Measurements from ENCODE around the gene SETD1A.
A peak's percentile ranks its signal among the peaks of the same experiment; 100 is the strongest.
"Not testable (repeated sequence)": the region's sequence is repeated elsewhere in the genome, so short reads cannot be mapped to it uniquely, and the experiment has no call there.

Gene SETD1A

GRCh38 chr16:30929167-30929566 lies 28.4 kb upstream of the SETD1A start:
- DNase-seq (ENCODE audit: low read depth, low spot score) = no peak

DNA sequence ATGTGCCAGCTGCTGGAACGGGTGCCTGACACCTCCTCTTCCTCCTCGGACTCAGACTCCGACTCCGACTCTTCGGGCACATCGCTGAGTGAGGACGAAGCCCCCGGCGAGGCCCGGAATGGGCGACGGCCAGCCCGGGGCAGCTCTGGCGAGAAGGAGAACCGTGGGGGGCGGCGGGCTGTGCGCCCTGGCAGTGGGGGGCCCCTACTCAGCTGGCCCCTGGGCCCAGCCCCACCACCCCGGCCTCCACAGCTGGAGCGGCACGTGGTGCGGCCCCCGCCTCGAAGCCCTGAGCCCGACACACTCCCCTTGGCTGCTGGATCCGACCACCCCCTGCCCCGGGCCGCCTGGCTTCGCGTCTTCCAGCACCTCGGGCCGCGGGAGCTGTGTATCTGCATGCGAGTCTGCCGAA lies 27.4 kb upstream of the SETD1A start:
- DNase-seq (ENCODE audit: low read depth, low spot score) = no peak

DNA sequence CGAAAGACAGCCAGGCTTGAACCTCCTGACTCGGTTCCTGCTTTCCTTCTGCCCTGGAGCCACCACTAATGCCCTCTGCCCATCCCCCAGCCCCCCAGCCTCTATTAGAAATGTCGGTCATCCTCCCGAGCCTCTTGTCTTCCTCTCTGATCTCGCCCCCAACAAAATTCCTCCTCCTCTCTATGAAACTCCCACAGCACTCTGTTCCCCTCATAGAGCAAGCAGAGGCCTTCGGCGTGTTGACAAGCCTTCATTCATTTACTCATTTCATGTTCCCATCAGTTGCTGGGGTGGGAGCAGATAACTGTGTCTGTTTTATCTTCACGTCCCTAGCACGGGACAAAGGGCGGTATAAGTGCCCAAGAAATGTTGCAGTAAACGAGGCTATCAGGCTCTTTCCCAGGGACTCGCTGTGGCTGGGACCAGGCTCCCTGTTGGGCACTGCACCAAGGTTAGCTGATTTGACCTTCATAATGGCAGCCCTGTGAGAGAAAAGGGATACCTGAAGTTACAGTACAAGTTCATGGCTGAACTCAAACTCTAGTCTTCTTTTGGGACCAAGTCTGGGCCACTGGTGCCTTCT lies 26.4 kb upstream of the SETD1A start:
- no peak for DNase-seq (ENCODE audit: low read depth, low spot score)

DNA sequence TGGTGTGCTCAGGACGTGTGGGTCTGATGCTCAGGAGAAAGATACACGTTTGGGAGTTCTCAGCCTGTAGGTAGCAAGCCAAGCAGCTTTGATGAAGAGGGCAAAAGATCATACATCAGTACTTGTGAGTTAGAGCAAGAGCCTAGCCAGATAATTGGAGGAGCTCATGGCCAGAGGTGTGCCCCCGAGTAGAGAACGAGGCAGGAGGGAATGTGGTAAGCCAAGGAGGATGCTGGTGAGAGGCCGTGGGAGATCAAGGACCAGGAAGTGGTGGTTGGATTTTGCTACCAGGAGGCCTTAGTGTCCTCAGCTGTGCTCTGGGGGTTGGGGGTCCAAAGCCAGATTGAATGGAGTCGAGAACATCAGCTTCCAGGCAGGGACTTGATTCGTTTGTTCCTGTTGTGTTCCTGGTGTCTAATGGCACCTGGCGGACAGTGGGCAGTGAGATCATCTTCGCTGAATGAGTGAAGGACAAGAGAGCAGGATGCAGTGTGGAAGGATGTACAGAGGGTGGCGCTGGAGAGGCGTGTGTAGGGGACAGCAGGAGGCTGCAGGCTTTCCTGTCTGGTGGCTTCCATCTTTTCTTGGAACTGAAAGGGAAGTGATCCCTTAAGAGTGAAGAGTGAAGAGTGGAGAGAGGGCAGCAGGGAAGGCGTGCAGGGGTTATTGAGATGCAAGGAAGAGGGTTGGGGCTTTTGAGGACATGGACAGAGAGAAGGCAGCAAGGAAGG lies 22.6 kb upstream of the SETD1A start:
- no peak for DNase-seq (ENCODE audit: low read depth, low spot score)

- DNase-seq (ENCODE audit: low read depth, low spot score) = no peak
Observed at GRCh38 chr16:30937692-30938091, 19.9 kb upstream of the SETD1A start.

GRCh38 chr16:30939571-30939970 lies 18.0 kb upstream of the SETD1A start:
- not testable (repeated sequence) for DNase-seq (ENCODE audit: low read depth, low spot score)

- DNase-seq (ENCODE audit: low read depth, low spot score) = no peak
Observed at GRCh38 chr16:30941600-30942425, 15.7 kb upstream of the SETD1A start.

DNA sequence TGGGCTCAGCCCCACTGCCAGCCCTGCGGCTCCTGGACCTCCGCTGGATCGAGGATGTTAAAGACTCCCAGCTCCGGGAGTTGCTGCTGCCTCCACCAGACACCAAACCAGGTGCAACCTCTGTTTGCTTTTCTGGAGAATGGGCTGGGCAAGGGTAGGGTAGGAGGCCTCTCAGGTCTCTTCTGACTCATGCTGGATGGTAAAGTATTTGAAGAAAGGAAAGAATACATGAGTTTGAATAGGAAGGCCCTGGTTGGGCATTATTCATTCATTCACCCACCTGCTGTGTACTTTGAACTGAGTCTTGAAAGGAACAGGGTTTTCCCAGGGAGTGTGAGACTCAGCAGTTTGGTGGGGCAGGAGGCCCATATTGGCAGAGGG lies 15.1 kb upstream of the SETD1A start:
- no peak for DNase-seq (ENCODE audit: low read depth, low spot score)

- DNase-seq (ENCODE audit: low read depth, low spot score) = no peak
Observed at GRCh38 chr16:30944352-30944751, 13.2 kb upstream of the SETD1A start.

- no peak for DNase-seq (ENCODE audit: low read depth, low spot score)
Observed at GRCh38 chr16:30946671-30947540, 10.6 kb upstream of the SETD1A start.

DNA sequence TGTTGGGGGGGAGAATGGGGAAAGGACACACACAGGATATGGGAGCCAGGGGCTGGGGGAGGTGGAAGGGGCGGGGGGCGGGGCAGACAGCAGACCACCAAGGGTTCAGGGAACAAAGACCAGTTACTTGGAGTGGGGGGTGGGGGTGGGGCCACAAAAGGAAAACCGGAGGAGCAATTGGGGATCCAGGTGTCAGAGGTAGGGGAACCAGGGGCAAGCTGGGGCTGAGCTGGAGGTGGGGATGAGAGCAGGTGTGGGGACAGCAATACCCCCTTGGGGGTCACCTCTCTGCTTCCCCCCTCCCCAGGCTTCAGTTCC lies 10.1 kb upstream of the SETD1A start:
- no peak for DNase-seq (ENCODE audit: low read depth, low spot score)

- DNase-seq (ENCODE audit: low read depth, low spot score) = peak; percentile 93
Observed at GRCh38 chr16:30947859-30948666, 9.5 kb upstream of the SETD1A start.

DNA sequence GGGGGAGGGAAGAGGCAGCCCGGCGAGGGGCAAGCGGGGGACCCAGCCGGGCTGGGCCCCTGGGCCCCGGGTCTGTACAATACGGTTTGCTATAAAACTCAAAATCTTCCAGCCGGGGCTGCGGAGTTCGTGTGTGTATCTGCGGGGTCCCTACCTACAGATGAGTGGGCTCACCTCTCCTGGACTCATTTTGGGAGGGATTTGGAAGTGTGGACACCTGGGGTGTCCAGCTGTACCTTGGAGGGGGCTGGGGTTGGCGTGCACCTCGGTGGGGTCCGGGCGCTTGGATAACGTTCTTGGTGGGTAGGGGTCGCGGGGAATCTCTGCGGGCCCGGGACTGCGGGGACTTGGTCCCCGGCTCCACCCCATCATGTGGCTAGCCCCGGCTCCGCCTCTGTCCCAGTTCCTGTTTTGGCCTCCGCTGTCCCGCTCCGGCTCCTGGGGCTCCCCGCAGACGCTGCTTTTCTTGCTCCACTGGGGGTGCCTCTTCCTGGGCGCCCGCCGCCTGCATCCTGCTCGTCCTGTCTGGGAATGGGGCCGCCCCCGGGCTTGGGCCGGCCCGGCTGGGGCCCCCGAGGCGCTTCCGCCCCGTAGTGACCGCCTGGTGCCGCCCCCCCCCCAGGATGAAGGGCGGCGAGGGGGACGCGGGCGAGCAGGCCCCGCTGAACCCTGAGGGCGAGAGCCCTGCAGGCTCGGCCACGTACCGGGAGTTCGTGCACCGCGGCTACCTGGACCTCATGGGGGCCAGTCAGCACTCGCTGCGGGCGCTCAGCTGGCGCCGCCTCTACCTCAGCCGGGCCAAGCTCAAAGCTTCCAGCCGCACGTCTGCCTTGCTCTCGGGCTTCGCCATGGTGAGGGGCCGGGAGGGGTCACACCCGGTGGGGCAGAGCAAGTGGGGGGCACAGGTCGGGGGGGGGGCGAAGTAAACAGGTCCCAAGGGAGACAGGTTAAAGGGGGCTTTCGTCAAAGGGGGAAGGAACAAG lies 8.6 kb upstream of the SETD1A start, which contains the start of gene ORAI3:
Gene ORAI3, plus strand, starts transcription at position 402 of the 983 bp plus-strand sequence. Its CDS starts 222 bp downstream, at position 624.
- DNase-seq (ENCODE audit: low read depth, low spot score) = no peak

- DNase-seq (ENCODE audit: low read depth, low spot score) = no peak
Observed at GRCh38 chr16:30949650-30950515, 7.7 kb upstream of the SETD1A start.

- no peak for DNase-seq (ENCODE audit: low read depth, low spot score)
Observed at GRCh38 chr16:30950516-30951065, 7.0 kb upstream of the SETD1A start.

- DNase-seq (ENCODE audit: low read depth, low spot score) = no peak
Observed at GRCh38 chr16:30951193-30951592, 6.4 kb upstream of the SETD1A start.

DNA sequence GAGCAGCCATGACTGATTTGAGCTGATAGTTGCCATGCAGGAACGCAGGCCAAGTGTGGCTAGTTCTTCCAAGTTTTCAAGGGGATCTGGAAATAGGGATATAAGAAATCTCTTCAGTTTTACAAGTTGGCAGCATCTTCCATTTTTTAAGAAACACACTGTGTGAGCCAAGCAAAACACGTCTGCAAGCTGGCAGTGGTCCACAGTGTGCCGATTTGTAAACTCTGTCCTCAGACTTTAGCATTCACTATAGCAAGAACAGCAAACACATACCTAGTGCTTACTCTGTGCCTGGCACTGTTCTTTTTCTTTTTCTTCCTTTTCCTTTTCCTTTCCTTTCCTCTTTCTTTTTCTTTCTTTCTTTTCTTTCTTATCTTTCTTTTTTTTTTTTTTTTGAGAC lies 5.8 kb upstream of the SETD1A start:
- no peak for DNase-seq (ENCODE audit: low read depth, low spot score)

DNA sequence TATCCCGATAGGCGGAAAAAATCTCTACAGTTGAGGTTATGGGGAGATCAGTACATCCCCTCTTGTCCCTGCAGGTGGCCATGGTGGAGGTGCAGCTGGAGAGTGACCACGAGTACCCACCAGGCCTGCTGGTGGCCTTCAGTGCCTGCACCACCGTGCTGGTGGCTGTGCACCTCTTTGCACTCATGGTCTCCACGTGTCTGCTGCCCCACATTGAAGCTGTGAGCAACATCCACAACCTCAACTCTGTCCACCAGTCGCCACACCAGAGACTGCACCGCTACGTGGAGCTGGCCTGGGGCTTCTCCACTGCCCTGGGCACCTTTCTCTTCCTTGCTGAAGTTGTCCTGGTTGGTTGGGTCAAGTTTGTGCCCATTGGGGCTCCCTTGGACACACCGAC lies 4.4 kb upstream of the SETD1A start:
- DNase-seq (ENCODE audit: low read depth, low spot score) = no peak
